Spinal cord (tissue), 10 donors: Measurements from ENCODE around the gene TUBG2. TPM values are rescaled to one million over a fixed set of nuclear protein-coding genes. Genes with fewer than 3 reads are reported as not detected.
"Not testable (repeated sequence)": the region's sequence is repeated elsewhere in the genome, so short reads cannot be mapped to it uniquely, and the experiment has no call there.

Source experiments
- DNase-seq, 6 donors: peaks; one replicate each; pipeline versions ENCODE4 v3.0.0 to v3.0.0-alpha.2; 2013 to 2015; ENCODE audit warnings: low spot score in 6 of 6, low read depth in 4 of 6
- H3K27ac ChIP-seq: one replicate; pipeline ENCODE4 v1.5.1; 2013; ENCODE audit warnings: low read depth, low read length, control low read depth
- H3K27me3 ChIP-seq: one replicate; pipeline ENCODE4 v1.6.1; 2013; ENCODE audit warnings: low read length; ENCODE audit not compliant: control insufficient read depth, insufficient read depth
- H3K36me3 ChIP-seq: one replicate; pipeline ENCODE4 v1.6.1; 2013; ENCODE audit warnings: low read length; ENCODE audit not compliant: control insufficient read depth, insufficient read depth
- H3K4me1 ChIP-seq: one replicate; pipeline ENCODE4 v1.6.1; 2013; ENCODE audit warnings: low read length; ENCODE audit not compliant: control insufficient read depth, insufficient read depth
- H3K4me3 ChIP-seq: one replicate; pipeline ENCODE4 v1.5.1; 2013; ENCODE audit warnings: low read depth, low read length, control low read depth
- H3K9me3 ChIP-seq: one replicate; pipeline ENCODE4 v1.6.1; 2013; ENCODE audit warnings: low read length; ENCODE audit not compliant: control insufficient read depth, insufficient read depth
- WGBS: methylation state at CpG from one replicate; pipeline ENCODE4 v1.1.5; 2013; ENCODE audit warnings: missing lambda C conversion rate; ENCODE audit not compliant: insufficient coverage; 5-methylcytosine and 5-hydroxymethylcytosine counted together
- long read RNA-seq, 4 donors: transcript quantifications; one replicate each; lab custom pipeline, GENCODE V29; 2026
- polyA plus RNA-seq, 2 donors: library from polyadenylated mRNA; unstranded; fragments of 120-200 nt; gene quantifications; one replicate each; pipeline ENCODE4 v1.2.1, GENCODE V29; 2013; ENCODE audit not compliant: insufficient read length in 2 of 2
- total RNA-seq, 2 donors: library from RNA; depleted of rRNA in 1 of 2; stranded (reverse); fragments of 120-200 nt in 1 of 2; fragments of >200 nt in 1 of 2; gene quantifications; one replicate each; pipeline versions ENCODE4 v1.2.3 to v1.2.4, GENCODE V29; 2013 to 2014
- donor health status: healthy.

Gene TUBG2
- total RNA-seq (10 to 100 TPM; 21.1 to 26.9 TPM), polyA plus RNA-seq (10 to 100 TPM; 62.2 to 85.6 TPM)
- long read RNA-seq, donor 1, transcript TUBG2-201 (11 exons, 1,761 nt), result major isoform, 9 of 23 reads
- long read RNA-seq, donor 1, partial matches to known transcripts, result 14 of 23 reads
- long read RNA-seq, donor 1, other reads (novel, unspliced or antisense), result 0 of 23 reads
- long read RNA-seq, donor 2, partial matches to known transcripts, result 0 of 3 reads
- long read RNA-seq, donor 2, other reads (novel, unspliced or antisense), result 0 of 3 reads
- long read RNA-seq, donor 3, partial matches to known transcripts, result 0 of 4 reads
- long read RNA-seq, donor 3, other reads (novel, unspliced or antisense), result 0 of 4 reads
- long read RNA-seq, donor 4, result 0 reads

- H3K27me3 ChIP-seq, result no peaks in the 10 kb centered on the region
- WGBS, result under 1% methylated on average over 50 of the region's 59 CpGs
- H3K4me3 ChIP-seq, result peak within 1 kb of the TSS; percentile 82
- peak within 1 kb of the TSS; percentile 75 for H3K27ac ChIP-seq
- DNase-seq, result peak in 5 of 6 donors; percentile 82 to 98 (median 90)
- H3K4me1 ChIP-seq, result peaks cover 15% of the 10 kb centered on the region
- H3K36me3 ChIP-seq, result peaks cover 23% of the 10 kb centered on the region
- no peaks in the 10 kb centered on the region for H3K9me3 ChIP-seq
Observed at GRCh38 chr17:42659079-42659931, at the start of gene TUBG2. TUBG2 (plus strand) TSS chr17:42659284; CDS start chr17:42659504, 220 bp downstream.

GRCh38 chr17:42609814-42610801, 49.0 kb upstream of the TUBG2 start:
- H3K4me3 ChIP-seq, result peak overlapping the region; percentile 87
- peaks cover 39% of the 10 kb centered on the region for H3K36me3 ChIP-seq
- H3K9me3 ChIP-seq, DNase-seq, H3K27me3 ChIP-seq: not testable (repeated sequence)
- peak overlapping the region; percentile 78 for H3K27ac ChIP-seq
- H3K4me1 ChIP-seq, result peaks cover 21% of the 10 kb centered on the region
- WGBS, result 3% methylated on average over 23 of the region's 42 CpGs

- Histone ChIP-seq H3K4me3 (no peak overlapping the region), H3K27ac (no peak overlapping the region), H3K4me1 (peaks cover 12% of the 10 kb centered on the region), H3K27me3 (no peaks in the 10 kb centered on the region), H3K9me3 (no peaks in the 10 kb centered on the region), H3K36me3 (peaks cover 39% of the 10 kb centered on the region)
- 100% methylated on average over 1 of the region's 4 CpGs for WGBS
- DNase-seq, result no peak
Observed at GRCh38 chr17:42612013-42612412, 47.1 kb upstream of the TUBG2 start.

DNA sequence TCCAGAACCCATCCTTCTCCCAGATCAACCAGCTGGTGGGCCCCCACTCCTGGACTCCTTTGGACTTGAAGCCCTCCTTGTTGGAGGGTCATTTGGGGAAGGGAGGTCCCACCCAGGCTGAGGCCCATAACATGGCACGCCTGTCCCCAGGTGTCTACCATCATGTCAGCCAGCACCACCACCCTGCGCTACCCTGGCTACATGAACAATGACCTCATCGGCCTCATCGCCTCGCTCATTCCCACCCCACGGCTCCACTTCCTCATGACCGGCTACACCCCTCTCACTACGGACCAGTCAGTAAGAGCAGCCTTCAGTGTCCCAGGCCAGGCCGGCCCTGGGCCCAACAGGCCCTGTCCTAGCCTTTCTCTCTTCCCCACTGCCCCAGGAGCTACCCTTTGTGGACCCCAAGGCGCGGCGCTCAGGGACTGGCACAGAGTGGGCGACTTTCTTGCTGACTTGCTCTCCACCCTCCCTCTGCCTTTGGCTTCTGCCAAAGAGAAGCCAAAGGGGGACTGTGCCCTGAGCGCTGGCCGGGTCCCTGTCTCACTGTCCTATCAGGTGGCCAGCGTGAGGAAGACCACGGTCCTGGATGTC, 45.3 kb upstream of the TUBG2 start:
- DNase-seq, result no peak
- Histone ChIP-seq H3K27me3 (no peaks in the 10 kb centered on the region), H3K4me3 (no peak overlapping the region), H3K27ac (no peak overlapping the region), H3K4me1 (peaks cover 15% of the 10 kb centered on the region), H3K9me3 (no peaks in the 10 kb centered on the region), H3K36me3 (peaks cover 39% of the 10 kb centered on the region)
- 92% methylated on average over 13 of the region's 17 CpGs for WGBS

DNA sequence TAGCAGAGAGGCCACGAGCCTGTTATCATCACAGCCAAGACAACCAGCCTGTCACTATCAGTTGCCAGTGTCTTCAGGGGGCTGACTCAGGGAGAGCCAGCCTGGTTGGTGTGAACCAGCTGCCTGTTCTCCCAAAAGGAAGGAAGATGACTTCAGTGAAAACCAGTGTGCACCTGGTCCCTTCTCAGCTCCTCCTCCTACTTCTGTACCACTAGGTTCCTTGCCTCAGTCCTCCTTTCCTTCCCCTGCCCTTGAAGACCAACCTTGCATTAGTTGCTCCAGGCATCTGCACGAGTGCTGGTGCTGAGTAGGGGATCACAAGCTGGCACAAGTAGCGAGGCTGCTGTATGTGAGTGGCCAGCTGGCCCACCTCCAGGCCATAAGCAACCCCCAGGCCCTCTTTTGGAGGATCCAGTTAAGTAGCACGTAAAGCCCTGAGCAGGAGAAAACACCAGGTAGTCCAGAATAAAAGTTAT, 41.1 kb upstream of the TUBG2 start:
- no peak overlapping the region for H3K27ac ChIP-seq
- no peaks in the 10 kb centered on the region for H3K9me3 ChIP-seq
- no peak overlapping the region for H3K4me3 ChIP-seq
- H3K36me3 ChIP-seq, result peaks cover 24% of the 10 kb centered on the region
- peak in 2 of 6 donors; percentile 5 to 9 for DNase-seq
- 60% methylated on average over 1 of the region's 4 CpGs for WGBS
- H3K4me1 ChIP-seq, result peaks cover 13% of the 10 kb centered on the region
- no peaks in the 10 kb centered on the region for H3K27me3 ChIP-seq

GRCh38 chr17:42618442-42619150, 40.5 kb upstream of the TUBG2 start:
- Histone ChIP-seq H3K27ac (no peak overlapping the region), H3K4me1 (peaks cover 13% of the 10 kb centered on the region), H3K9me3 (no peaks in the 10 kb centered on the region), H3K4me3 (no peak overlapping the region), H3K27me3 (no peaks in the 10 kb centered on the region), H3K36me3 (peaks cover 18% of the 10 kb centered on the region)
- DNase-seq, result peak in 2 of 6 donors; percentile 27 to 34
- WGBS, result 58% methylated on average over 6 of the region's 9 CpGs

DNA sequence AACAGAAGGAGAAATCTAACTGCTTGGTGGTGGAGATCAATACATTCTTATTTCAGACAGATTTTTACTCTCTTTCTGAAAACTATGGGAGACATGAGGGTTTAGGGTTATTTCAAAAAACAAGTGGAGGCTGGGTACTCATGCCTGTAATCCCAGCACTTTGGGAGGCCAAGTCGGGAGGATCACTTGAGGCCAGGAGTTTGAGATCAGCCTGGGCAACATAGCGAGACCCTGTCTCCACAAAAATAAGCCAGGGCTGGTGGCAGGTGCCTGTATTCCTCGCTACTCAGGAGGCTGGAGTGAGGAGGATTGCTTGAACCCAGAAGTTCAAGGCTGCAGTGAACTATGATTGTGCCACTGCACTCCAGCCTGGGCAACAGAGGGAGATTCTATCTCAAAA, 37.1 kb upstream of the TUBG2 start:
- not testable (repeated sequence) for H3K4me3 ChIP-seq, H3K27me3 ChIP-seq, H3K27ac ChIP-seq, DNase-seq, H3K9me3 ChIP-seq, H3K36me3 ChIP-seq
- H3K4me1 ChIP-seq, result peaks cover 13% of the 10 kb centered on the region
- 89% methylated on average over 2 of the region's 3 CpGs for WGBS

DNA sequence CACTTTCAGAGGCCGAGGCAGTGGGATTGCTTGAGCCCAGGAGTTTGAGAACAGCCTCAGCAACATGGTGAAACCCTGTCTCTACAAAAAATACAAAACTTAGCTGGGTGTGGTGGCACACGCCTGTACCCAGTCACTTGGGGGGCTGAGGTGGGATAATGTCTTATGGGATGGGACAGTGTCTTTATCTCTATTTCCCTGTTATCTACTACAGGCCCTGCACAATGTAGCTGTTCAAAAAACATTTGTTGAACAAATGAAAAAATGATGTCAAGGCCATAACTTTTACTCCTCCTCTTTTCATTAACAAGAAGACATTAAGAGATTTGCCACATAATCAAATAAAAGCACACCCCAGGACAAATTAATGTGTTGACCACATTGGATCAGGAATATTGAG, 35.8 kb upstream of the TUBG2 start:
- no peak overlapping the region for H3K4me3 ChIP-seq
- H3K4me1 ChIP-seq, result peaks cover 6% of the 10 kb centered on the region
- no peaks in the 10 kb centered on the region for H3K9me3 ChIP-seq
- no CpG with 5 or more reads among the region's 2 CpGs for WGBS
- no peaks in the 10 kb centered on the region for H3K36me3 ChIP-seq
- no peak for DNase-seq
- no peaks in the 10 kb centered on the region for H3K27me3 ChIP-seq
- no peak overlapping the region for H3K27ac ChIP-seq
